WI38 (cell line): ENCODE measurements around the gene ANKRD37.

Experiments used
- H3K4me3 ChIP-seq: 2 replicates; pipeline ENCODE4 v1.5.1; 2011; ENCODE audit warnings: low read depth, mild to moderate bottlenecking, control low read depth, low read length
- CTCF ChIP-seq: IDR thresholded peaks from 2 replicates; pipeline ENCODE4 v1.5.1; 2012; ENCODE audit warnings: low read depth, mild to moderate bottlenecking, control low read depth, low read length

ANKRD37 gene

GRCh38 chr4:185364886-185365285 is 31.8 kb upstream of the ANKRD37 start:
- TF ChIP-seq CTCF = no peak
- H3K4me3 ChIP-seq = no peak overlapping the region

- H3K4me3 ChIP-seq = no peak overlapping the region
- TF ChIP-seq CTCF = no peak
Observed at GRCh38 chr4:185369731-185370130, 26.9 kb upstream of the ANKRD37 start.

GRCh38 chr4:185370268-185370949 is 26.2 kb upstream of the ANKRD37 start:
- TF ChIP-seq CTCF = no peak

GRCh38 chr4:185371702-185372101 is 24.9 kb upstream of the ANKRD37 start:
- H3K4me3 ChIP-seq = no peak overlapping the region
- no peak for TF ChIP-seq CTCF

More at GRCh38 chr4:185370268-185370949, 26.2 kb upstream of the ANKRD37 start:
- H3K4me3 ChIP-seq = no peak overlapping the region

- no peak overlapping the region for H3K4me3 ChIP-seq
- no peak for TF ChIP-seq CTCF
Observed at GRCh38 chr4:185374027-185374426, 22.6 kb upstream of the ANKRD37 start.

- no peak for TF ChIP-seq CTCF
- no peak overlapping the region for H3K4me3 ChIP-seq
Observed at GRCh38 chr4:185374573-185374972, 22.1 kb upstream of the ANKRD37 start.

GRCh38 chr4:185378264-185378663 is 18.4 kb upstream of the ANKRD37 start:
- TF ChIP-seq CTCF = no peak
- H3K4me3 ChIP-seq = no peak overlapping the region
